ENCODE results near the gene TDRD1.

The TDRD1 gene

GRCh38 chr10:114175667-114176066 lies 3.5 kb upstream of the TDRD1 start:
- no peak for DNase-seq (ENCODE audit: low read depth in 2 of 2)

GRCh38 chr10:114176511-114176910 lies 2.6 kb upstream of the TDRD1 start:
- no peak for DNase-seq (ENCODE audit: low read depth in 2 of 2)

GRCh38 chr10:114179747-114180146 lies 594 bp downstream of the TDRD1 start:
- no peak for DNase-seq (ENCODE audit: low read depth in 2 of 2)

- no peak for DNase-seq (ENCODE audit: low read depth in 2 of 2)
Observed at GRCh38 chr10:114180937-114181336, 1.8 kb downstream of the TDRD1 start.

- DNase-seq (ENCODE audit: low read depth in 2 of 2) = no peak
Observed at GRCh38 chr10:114181971-114182370, 2.8 kb downstream of the TDRD1 start.

GRCh38 chr10:114183563-114183962 lies 4.4 kb downstream of the TDRD1 start:
- no peak for DNase-seq (ENCODE audit: low read depth in 2 of 2)

GRCh38 chr10:114184276-114184675 lies 5.1 kb downstream of the TDRD1 start:
- DNase-seq (ENCODE audit: low read depth in 2 of 2) = no peak

GRCh38 chr10:114188001-114188400 lies 8.8 kb downstream of the TDRD1 start:
- no peak for DNase-seq (ENCODE audit: low read depth in 2 of 2)

GRCh38 chr10:114188900-114189299 lies 9.7 kb downstream of the TDRD1 start:
- no peak for DNase-seq (ENCODE audit: low read depth in 2 of 2)

GRCh38 chr10:114189700-114190099 lies 10.5 kb downstream of the TDRD1 start:
- DNase-seq (ENCODE audit: low read depth in 2 of 2) = no peak

- no peak for DNase-seq (ENCODE audit: low read depth in 2 of 2)
Observed at GRCh38 chr10:114195079-114195478, 15.9 kb downstream of the TDRD1 start.

- no peak for DNase-seq (ENCODE audit: low read depth in 2 of 2)
Observed at GRCh38 chr10:114199239-114199638, 20.1 kb downstream of the TDRD1 start.

- DNase-seq (ENCODE audit: low read depth in 2 of 2) = no peak
Observed at GRCh38 chr10:114202812-114203211, 23.7 kb downstream of the TDRD1 start.

- no peak for DNase-seq (ENCODE audit: low read depth in 2 of 2)
Observed at GRCh38 chr10:114206902-114207301, 27.7 kb downstream of the TDRD1 start.

- no peak for DNase-seq (ENCODE audit: low read depth in 2 of 2)
Observed at GRCh38 chr10:114207349-114207748, 28.2 kb downstream of the TDRD1 start.

GRCh38 chr10:114208351-114208750 lies 29.2 kb downstream of the TDRD1 start:
- DNase-seq (ENCODE audit: low read depth in 2 of 2) = no peak

- DNase-seq (ENCODE audit: low read depth in 2 of 2) = no peak
Observed at GRCh38 chr10:114212153-114212552, 33.0 kb downstream of the TDRD1 start.

- no peak for DNase-seq (ENCODE audit: low read depth in 2 of 2)
Observed at GRCh38 chr10:114215033-114215432, 35.9 kb downstream of the TDRD1 start.

- no peak for DNase-seq (ENCODE audit: low read depth in 2 of 2)
Observed at GRCh38 chr10:114220281-114220680, 41.1 kb downstream of the TDRD1 start.

- no peak for DNase-seq (ENCODE audit: low read depth in 2 of 2)
Observed at GRCh38 chr10:114221235-114221634, 42.1 kb downstream of the TDRD1 start.

GRCh38 chr10:114223066-114223465 lies 43.9 kb downstream of the TDRD1 start:
- no peak for DNase-seq (ENCODE audit: low read depth in 2 of 2)

GRCh38 chr10:114228156-114228555 lies 49.0 kb downstream of the TDRD1 start:
- DNase-seq (ENCODE audit: low read depth in 2 of 2) = no peak

- DNase-seq (ENCODE audit: low read depth in 2 of 2) = no peak
Observed at GRCh38 chr10:114232561-114233176, 53.5 kb downstream of the TDRD1 start.

GRCh38 chr10:114233482-114233881 lies 54.3 kb downstream of the TDRD1 start:
- DNase-seq (ENCODE audit: low read depth in 2 of 2) = no peak
